Transverse colon (tissue), 4 donors: ENCODE measurements around the gene SSX2IP.

Source experiments
- CTCF ChIP-seq, 5 experiments: fragments of 200-600 bp in 3 of 5; fragments of 450-650 bp in 2 of 5; sonication (generic) in 3 of 5; IDR thresholded peaks; 1 replicate in 2 of 5; 2 replicates in 3 of 5; pipeline ENCODE4 v1.5.1; 2016 to 2017; ENCODE audit warnings: antibody characterized with exemption in 5 of 5, inconsistent platforms in 3 of 5, mild to moderate bottlenecking in 2 of 5, moderate library complexity in 1 of 5
- EP300 ChIP-seq: sonication (generic); formaldehyde crosslinking; IDR thresholded peaks from one replicate; pipeline ENCODE4 v1.6.1; 2017; ENCODE audit warnings: antibody characterized with exemption, low read depth
- POLR2A ChIP-seq: fragments of 450-650 bp; IDR thresholded peaks from one replicate; pipeline ENCODE4 v1.6.1; 2016; ENCODE audit warnings: antibody characterized with exemption, mild to moderate bottlenecking, moderate library complexity
- POLR2AphosphoS5 ChIP-seq, 3 donors: sonication (generic); formaldehyde crosslinking; IDR thresholded peaks; one replicate each; pipeline ENCODE4 v1.6.1; 2016; ENCODE audit warnings: antibody characterized with exemption in 3 of 3

GRCh38 chr1:84615790-84616189, 74.5 kb downstream of the SSX2IP start:
- TF ChIP-seq CTCF (IDR thresholded peaks at IDR 0.05) (no peak), EP300 (no peak), POLR2A (no peak), POLR2AphosphoS5 (IDR thresholded peaks at IDR 0.05) (no peak)
